Activated T-helper 1 cell treated with anti-CD3 and anti-CD28 coated beads, Interleukin-2, amount 50 U/mL, for 16 hours (primary cell): ENCODE results near the gene VWA8.
"Not testable (repeated sequence)": the region's sequence is repeated elsewhere in the genome, so short reads cannot be mapped to it uniquely, and the experiment has no call there.

Source experiments
- DNase-seq, 2 donors: peaks; one replicate each; pipeline ENCODE4 v3.0.0-alpha.2; 2020; ENCODE audit warnings: low read depth in 1 of 2, low spot score in 1 of 2

Gene VWA8

GRCh38 chr13:41928323-41928722 lies 32.6 kb downstream of the VWA8 start:
- no peak for DNase-seq

- no peak for DNase-seq
Observed at GRCh38 chr13:41925014-41925413, 35.9 kb downstream of the VWA8 start.

DNA sequence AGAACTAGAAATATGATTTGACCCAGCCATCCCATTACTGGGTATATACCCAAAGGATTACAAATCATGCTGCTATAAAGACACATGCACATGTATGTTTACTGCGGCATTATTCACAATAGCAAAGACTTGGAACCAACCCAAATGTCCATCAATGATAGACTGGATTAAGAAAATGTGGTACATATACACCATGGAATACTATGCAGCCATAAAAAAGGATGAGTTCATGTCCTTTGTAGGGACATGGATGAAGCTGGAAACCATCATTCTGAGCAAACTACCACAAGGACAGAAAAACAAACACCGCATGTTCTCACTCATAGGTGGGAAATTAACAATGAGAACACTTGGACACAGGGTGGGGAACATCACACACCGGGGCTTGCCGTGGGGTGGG lies 38.0 kb downstream of the VWA8 start:
- not testable (repeated sequence) for DNase-seq

DNA sequence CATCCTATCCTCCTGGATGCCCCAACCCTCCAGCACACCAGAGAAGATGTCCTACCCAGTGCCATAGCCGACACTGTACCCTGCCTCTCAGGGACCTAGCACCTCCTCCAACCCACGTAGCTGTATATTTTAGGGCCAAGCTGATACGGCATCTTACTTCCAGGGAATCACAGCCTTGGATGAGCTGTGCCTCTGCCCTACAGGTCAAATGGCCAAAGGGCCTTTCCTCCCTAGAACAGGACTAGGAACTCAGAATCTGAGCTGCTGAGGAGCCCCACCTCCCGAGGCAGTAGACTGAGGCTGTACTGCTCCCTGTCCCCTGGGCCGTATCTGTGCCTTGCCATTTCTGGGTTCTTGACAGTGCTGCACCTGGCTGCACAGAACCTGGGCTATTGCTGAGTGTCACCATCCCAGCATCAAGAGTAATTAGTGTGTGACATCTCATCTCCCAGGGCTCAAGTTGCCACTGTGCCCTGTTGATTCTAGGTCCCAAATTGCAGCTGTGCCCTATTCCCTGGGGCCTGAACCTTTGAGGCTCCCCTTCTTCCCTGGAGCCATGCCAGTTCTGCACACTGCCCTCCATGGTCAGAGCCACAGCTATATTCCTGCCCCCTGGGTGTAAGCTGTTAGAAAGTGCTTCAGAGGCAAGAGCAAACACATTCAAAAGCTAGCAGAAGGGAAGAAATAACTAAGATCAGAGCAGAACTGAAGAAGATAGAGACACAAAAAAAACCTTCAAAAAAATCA lies 41.0 kb downstream of the VWA8 start:
- no peak for DNase-seq

DNA sequence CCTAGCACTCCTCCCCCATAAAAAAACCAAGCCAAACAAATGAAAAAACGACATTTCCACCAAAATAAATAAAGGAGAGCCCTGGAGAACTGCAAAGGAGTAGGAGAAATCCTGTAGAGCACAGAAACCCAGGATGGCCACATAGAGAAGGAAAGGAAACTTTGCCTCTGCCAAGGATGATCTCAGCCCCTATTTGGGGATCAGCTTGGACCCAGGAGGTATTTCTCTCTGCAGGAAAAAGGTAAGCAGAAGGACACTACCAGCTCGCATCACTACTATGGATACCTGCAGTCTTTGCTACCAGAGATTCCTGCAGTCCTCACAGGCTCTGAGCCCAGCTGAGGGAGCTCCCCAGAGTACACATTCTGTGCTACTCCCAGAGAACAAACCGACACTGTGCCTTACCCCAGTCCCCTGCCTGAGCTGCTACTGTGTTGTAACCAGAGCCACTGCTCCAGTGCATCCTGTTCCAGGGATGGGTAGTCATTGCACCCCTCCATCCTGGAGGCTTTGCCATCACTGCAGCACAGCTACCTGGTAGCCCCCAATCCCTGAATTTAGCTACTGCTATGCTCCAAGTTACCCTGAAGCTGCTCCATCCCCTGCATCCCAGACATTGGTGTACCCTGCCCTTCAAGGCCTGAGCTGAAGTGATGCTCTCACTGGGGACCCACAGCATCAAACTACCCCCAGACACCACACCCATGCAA lies 41.7 kb downstream of the VWA8 start:
- no peak for DNase-seq

DNA sequence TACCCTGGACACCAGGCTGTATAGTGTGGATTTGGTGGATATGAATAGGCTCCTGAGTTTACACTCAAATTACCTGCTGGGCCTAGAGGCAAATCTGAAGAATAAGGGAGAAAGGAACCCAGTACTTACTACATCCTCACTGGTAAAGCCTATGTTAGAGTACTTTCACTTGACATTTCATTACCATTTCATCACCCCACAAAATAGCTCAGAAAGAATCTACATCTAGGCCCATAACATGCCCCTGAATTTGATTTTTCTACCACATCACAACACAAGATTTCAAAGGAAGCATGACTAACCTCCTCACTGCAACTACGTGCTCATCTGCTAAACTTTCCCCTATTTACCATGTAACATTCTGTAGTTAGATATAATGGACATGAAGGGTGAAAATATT lies 43.3 kb downstream of the VWA8 start:
- no peak for DNase-seq

- no peak for DNase-seq
Observed at GRCh38 chr13:41916173-41916954, 44.5 kb downstream of the VWA8 start.

DNA sequence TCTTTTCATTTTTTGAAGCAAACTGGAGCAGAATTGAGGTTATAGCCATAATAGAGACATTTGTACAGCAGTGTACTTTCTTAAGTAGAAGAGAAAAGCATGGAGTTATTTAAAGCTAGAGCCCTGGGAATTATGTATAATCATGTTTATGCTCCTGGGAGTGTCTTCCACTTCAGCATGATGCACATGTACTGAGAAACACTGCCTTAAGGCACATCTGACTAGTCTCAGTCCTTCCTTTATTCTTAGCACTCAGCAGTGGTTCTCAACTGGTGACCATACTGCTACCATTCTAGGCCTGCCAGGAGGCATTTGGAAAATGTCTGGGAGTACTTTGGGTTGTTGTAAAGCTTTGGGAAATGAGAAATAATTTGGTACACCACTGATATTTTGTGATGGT lies 45.8 kb downstream of the VWA8 start:
- DNase-seq: no peak

- no peak for DNase-seq
Observed at GRCh38 chr13:41914552-41914951, 46.4 kb downstream of the VWA8 start.

- DNase-seq: no peak
Observed at GRCh38 chr13:41909506-41909905, 51.4 kb downstream of the VWA8 start.

- no peak for DNase-seq
Observed at GRCh38 chr13:41905600-41906254, 55.2 kb downstream of the VWA8 start.

GRCh38 chr13:41900918-41901317 lies 60.0 kb downstream of the VWA8 start:
- no peak for DNase-seq

DNA sequence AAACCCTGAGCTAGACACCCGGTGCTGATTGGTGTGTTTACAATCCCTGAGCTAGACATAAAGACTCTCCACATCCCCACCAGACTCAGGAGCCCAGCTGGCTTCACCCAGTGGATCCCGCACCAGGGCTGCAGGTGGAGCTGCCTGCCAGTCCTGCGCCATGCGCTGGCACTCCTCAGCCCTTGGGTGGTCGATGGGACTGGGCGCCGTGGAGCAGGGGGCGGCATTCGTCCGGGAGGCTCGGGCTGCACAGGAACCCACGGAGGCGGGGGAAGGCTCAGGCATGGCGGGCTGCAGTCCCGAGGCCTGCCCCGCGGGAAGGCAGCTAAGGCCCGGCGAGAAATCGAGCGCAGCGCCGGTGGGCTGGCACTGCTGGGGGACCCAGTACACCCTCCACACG lies 62.5 kb downstream of the VWA8 start:
- DNase-seq: not testable (repeated sequence)

GRCh38 chr13:41897126-41897525 lies 63.8 kb downstream of the VWA8 start:
- DNase-seq: no peak

GRCh38 chr13:41895478-41895877 lies 65.4 kb downstream of the VWA8 start:
- no peak for DNase-seq

DNA sequence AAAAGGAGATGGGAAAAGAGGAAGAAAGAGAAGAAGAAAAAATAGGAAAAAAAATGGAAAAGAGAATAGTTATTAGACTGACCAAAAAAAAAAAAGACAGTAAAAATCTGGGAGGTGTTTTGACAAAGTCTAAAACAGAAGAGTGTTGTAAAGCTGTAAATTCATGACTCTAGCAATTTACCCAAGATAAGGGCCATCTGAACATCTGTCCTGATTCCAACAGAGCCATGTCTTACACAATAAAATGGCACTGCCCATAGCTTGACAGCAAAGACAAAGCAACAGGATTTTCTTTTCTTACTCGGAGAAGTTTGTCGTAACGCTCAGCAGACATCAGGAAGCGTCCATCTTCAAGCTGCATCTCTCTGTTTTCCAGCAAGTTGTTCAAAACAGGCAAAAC lies 69.8 kb downstream of the VWA8 start:
- no peak for DNase-seq

DNA sequence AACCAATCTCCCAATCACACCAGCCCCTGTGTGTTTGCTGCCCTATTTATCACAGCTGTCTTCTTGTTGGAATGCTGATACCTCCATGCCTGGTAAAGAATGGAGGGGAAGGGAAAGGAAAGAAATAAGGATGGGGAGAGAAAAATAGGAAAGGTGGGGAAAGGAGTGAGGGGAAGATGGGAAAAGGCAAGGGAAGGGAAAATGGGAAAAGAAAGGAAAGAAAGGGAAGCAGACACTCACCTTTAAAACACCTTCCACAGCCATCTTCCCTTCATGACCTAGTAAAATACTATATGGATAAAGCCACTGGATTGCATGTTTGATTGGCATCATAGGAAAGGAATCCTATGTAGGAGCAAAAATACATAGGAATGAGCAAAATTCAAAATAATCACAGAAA lies 77.8 kb downstream of the VWA8 start:
- DNase-seq: no peak

DNA sequence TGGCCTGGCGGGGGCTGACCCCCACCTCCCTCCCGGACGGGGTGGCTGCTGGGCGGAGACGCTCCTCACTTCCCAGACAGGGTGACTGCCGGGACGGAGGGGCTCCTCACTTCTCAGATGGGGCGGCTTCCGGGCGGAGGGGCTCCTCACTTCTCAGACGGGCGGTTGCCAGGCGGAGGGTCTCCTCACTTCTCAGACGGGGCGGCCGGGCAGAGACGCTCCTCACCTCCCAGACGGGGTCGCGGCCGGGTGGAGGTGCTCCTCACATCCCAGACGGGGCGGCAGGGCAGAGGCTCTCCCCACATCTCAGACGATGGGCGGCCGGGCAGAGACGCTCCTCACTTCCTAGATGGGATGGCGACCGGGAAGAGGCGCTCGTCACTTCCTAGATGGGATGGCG lies 79.0 kb downstream of the VWA8 start:
- not testable (repeated sequence) for DNase-seq

- DNase-seq: no peak
Observed at GRCh38 chr13:41880966-41881365, 79.9 kb downstream of the VWA8 start.

DNA sequence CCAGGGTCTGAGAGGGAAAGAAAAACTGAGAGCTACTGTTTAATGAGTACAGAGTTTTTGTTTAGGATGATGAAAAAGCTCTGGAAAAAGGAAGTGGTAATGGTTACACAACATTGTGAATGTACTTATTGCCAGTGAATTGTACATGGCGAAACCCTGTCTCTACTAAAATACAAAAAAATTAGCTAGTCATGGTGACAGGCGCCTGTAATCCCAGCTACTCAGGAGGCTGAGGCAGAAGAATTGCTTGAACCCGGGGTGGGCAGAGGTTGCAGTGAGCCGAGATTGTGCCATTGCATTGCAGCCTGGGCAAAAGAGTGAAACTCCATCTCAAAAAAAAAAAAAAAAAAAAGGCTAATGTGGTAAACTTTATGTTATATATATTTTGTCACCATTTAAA lies 96.3 kb downstream of the VWA8 start:
- no peak for DNase-seq

- not testable (repeated sequence) for DNase-seq
Observed at GRCh38 chr13:41862659-41863058, 98.2 kb downstream of the VWA8 start.

DNA sequence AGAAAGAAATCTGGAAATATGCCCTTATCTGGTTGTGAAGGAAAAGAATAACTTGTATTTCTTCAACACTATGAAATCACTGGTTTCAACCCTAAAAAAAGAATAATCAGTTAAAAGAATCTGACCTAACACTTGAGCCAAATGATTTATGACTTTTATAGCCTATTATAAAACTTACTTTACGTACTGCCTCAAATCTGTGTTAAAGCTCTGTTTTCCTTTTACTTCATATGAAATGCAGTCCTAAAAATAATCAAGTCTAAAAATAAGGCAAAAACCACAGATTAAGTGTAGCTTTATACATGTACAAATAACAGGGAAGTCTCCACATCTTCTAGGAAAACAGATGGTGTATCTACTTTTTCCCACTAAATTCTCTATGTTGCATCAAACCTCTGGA lies 101.3 kb downstream of the VWA8 start:
- DNase-seq: no peak
